Mesothelial cell of epicardium (in vitro differentiated cells): Measurements from ENCODE around the gene SPCS3. TPM values are rescaled to one million over a fixed set of nuclear protein-coding genes. Genes with fewer than 3 reads are reported as not detected.

ENCODE experiments used
- DNase-seq, 2 experiments: peaks; one replicate each; pipeline ENCODE4 v3.0.0; 2021; ENCODE audit warnings: low spot score in 2 of 2; ENCODE audit not compliant: unreplicated experiment in 2 of 2
- H3K27ac Mint-ChIP-seq: 2 replicates; pipeline ENCODE4 v1.8.0; 2021; ENCODE audit warnings: mixed read lengths
- H3K27me3 Mint-ChIP-seq: 2 replicates; pipeline ENCODE4 v1.8.0; 2021; ENCODE audit warnings: low read depth, mixed read lengths
- H3K36me3 Mint-ChIP-seq: 2 replicates; pipeline ENCODE4 v1.8.0; 2021; ENCODE audit warnings: mixed read lengths
- H3K4me1 Mint-ChIP-seq: 2 replicates; pipeline ENCODE4 v1.8.0; 2021; ENCODE audit warnings: mixed read lengths
- H3K4me3 Mint-ChIP-seq: 2 replicates; pipeline ENCODE4 v1.8.0; 2021; ENCODE audit warnings: mild to moderate bottlenecking, moderate library complexity, mixed read lengths
- H3K9me3 Mint-ChIP-seq: 2 replicates; pipeline ENCODE4 v1.8.0; 2021; ENCODE audit warnings: mixed read lengths
- total RNA-seq: library from RNA; stranded (reverse); gene quantifications from 3 replicates; pipeline ENCODE4 v1.2.1, GENCODE V29; 2021
- TF ChIP-seq, protein P1 (sequence below): fragments of 200-600 bp; sonication (generic); IDR thresholded peaks from one replicate; pipeline ENCODE4 v1.5.0; 2021; ENCODE audit warnings: antibody characterized with exemption; ENCODE audit not compliant: unreplicated experiment

The SPCS3 gene
- total RNA-seq, 1 donor from 2014 or later: 107 TPM

DNA sequence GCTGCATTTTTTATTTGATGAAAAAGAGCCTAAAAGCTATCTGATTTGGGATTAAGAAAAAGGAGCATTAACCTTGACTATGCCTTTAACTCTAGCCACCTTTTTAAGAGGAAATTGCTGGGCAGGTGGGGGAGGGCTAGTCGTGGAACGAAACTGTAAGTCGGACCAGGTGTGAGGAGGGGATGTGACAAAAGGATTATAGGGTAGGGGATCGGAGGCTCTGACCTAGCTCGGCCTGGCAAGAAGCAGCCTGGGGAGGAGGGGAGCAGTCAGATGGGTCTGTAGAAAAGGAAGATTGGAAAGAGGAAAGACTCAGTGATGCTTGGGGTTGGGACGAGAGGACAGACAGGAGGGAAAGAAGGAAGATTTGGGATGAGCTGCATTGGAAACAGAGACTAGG, 21.1 kb upstream of the SPCS3 start:
- H3K27ac Mint-ChIP-seq: no peak overlapping the region

DNA sequence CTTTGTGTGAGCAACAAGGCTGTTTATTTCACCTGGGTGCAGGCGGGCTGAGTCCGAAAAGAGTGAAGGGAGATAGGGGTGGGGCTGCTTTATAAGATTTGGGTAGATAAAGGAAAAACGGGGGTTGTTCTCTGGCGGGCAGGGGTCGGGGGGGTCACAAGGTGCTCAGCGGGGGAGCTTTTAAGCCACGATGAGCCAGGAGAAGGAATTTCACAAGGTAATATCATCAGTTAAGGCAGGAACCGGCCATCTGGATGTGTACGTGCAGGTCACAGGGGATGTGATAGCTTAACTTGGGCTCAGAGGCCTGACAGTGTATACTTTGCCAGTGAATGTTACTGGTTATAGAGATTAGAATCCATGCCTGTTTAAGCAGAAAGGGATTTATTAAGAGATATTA, 19.7 kb upstream of the SPCS3 start:
- H3K36me3 Mint-ChIP-seq: no peaks in the 10 kb centered on the region
- no peak overlapping the region for H3K4me3 Mint-ChIP-seq
- TF ChIP-seq, protein P1, sequence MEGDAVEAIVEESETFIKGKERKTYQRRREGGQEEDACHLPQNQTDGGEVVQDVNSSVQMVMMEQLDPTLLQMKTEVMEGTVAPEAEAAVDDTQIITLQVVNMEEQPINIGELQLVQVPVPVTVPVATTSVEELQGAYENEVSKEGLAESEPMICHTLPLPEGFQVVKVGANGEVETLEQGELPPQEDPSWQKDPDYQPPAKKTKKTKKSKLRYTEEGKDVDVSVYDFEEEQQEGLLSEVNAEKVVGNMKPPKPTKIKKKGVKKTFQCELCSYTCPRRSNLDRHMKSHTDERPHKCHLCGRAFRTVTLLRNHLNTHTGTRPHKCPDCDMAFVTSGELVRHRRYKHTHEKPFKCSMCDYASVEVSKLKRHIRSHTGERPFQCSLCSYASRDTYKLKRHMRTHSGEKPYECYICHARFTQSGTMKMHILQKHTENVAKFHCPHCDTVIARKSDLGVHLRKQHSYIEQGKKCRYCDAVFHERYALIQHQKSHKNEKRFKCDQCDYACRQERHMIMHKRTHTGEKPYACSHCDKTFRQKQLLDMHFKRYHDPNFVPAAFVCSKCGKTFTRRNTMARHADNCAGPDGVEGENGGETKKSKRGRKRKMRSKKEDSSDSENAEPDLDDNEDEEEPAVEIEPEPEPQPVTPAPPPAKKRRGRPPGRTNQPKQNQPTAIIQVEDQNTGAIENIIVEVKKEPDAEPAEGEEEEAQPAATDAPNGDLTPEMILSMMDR: no peak
- H3K27ac Mint-ChIP-seq: no peak overlapping the region
- H3K9me3 Mint-ChIP-seq: no peaks in the 10 kb centered on the region
- H3K4me1 Mint-ChIP-seq: no peaks in the 10 kb centered on the region
- H3K27me3 Mint-ChIP-seq: no peaks in the 10 kb centered on the region
- DNase-seq: no peak

More for the DNA sequence above, 21.1 kb upstream of the SPCS3 start:
- no peak for DNase-seq
- Mint-ChIP-seq H3K27me3 (no peaks in the 10 kb centered on the region), H3K9me3 (no peaks in the 10 kb centered on the region), H3K4me3 (no peak overlapping the region), H3K4me1 (no peaks in the 10 kb centered on the region), H3K36me3 (no peaks in the 10 kb centered on the region)
- TF ChIP-seq, protein P1: no peak

DNA sequence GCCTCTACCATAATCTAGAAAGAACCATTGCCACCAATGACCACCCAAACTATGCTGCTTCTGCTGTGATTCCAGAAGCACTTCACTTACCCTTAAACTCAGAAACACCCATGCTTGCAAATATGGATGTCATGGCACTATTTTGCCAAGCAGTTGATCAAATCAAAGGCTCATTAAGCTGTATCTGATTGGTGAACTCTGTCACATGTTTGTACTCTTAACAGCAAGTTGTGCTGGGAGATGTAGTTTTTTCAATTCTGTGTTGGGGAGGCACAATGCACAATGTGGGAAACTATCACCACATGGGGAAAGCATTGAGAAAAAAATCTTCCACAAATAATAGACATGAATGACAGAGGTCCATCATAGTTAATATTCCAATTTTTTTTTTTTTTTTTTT, 19.2 kb upstream of the SPCS3 start:
- Mint-ChIP-seq H3K4me3 (no peak overlapping the region), H3K27me3 (no peaks in the 10 kb centered on the region), H3K27ac (no peak overlapping the region), H3K9me3 (no peaks in the 10 kb centered on the region), H3K4me1 (no peaks in the 10 kb centered on the region), H3K36me3 (no peaks in the 10 kb centered on the region)
- TF ChIP-seq, protein P1: no peak
- DNase-seq: no peak

DNA sequence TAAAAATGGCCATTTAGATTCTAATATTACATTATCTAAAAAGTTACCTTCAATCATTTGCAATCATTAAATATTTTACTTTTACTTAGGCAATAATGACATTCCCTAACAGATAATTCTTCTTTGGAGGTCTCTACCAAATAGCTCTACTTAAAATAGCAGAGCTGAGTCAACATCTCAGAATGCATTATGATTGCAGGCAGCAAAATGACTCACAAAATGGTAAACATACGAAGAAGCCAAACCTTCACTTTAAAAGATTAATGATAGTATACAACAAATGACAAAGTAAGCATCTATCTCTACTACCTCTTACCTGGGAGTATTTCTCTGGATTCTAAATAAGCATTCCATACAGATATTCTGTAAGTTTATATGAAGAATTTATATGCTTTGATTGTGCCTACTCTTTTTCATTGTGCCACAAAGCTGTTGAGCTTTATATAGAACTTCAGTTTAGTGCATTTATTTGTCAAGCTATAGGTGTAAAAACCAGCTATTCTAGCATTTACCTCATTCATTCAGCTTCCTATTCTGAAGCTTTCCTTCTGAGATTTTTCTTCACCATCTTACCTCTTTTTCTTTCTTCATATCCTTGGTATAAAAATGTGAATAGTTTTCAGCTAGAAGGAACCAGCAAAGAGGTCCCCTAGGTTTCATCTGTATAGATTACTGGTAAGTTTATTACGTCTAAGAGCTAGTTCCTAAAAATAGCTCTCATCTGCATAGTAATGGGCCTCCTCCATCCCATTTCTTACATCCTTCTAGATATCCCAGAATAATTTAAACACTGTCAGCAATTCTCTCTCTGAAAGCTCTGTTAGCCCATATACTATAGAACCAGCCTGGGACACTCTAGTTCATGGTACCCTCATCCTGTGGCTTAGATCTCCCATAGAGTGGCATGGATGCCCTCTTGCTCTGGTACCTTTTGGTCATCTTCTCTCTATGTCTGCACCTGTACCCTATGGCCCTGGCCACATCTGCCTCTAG, 17.2 kb upstream of the SPCS3 start:
- H3K36me3 Mint-ChIP-seq: no peaks in the 10 kb centered on the region
- no peaks in the 10 kb centered on the region for H3K4me1 Mint-ChIP-seq
- H3K9me3 Mint-ChIP-seq: no peaks in the 10 kb centered on the region
- H3K27ac Mint-ChIP-seq: no peak overlapping the region
- no peak for DNase-seq
- TF ChIP-seq, protein P1: no peak
- no peaks in the 10 kb centered on the region for H3K27me3 Mint-ChIP-seq
- no peak overlapping the region for H3K4me3 Mint-ChIP-seq

DNA sequence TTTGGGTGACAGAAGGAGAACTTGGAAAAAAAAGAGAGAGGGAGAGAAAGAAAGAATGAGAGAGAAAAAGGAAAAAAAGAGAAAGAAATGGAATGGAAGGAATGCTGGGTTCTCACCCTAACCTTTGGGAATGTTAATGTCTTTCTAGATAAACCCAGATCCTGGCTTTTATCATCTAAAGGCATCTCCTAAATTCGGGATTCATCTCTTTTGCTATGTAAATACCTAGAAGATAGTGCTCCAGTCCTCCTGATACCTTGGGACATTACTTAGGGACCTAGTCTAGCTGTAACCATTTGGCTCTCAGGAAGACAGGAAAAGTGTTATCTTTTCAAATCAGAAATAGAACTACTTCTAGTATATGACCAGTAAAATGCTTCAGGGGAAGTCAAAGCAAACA, 15.8 kb upstream of the SPCS3 start:
- no peaks in the 10 kb centered on the region for H3K27me3 Mint-ChIP-seq

More for the DNA sequence above, 15.8 kb upstream of the SPCS3 start:
- Mint-ChIP-seq H3K4me3 (no peak overlapping the region), H3K9me3 (no peaks in the 10 kb centered on the region), H3K27ac (no peak overlapping the region), H3K4me1 (no peaks in the 10 kb centered on the region), H3K36me3 (no peaks in the 10 kb centered on the region)
- no peak for DNase-seq
- TF ChIP-seq, protein P1: no peak
